Tibial nerve (tissue), 4 donors: ENCODE measurements around the gene SRSF3.

Experiments used
- EP300 ChIP-seq, 2 donors: sonication (generic); formaldehyde crosslinking; IDR thresholded peaks; one replicate each; pipeline ENCODE4 v1.6.1; 2017; ENCODE audit warnings: antibody characterized with exemption in 2 of 2, mild to moderate bottlenecking in 1 of 2
- POLR2A ChIP-seq, 2 donors: fragments of 450-650 bp; IDR thresholded peaks; one replicate each; pipeline ENCODE4 v1.6.1; 2017; ENCODE audit warnings: antibody characterized with exemption in 2 of 2, mild to moderate bottlenecking in 2 of 2, moderate library complexity in 2 of 2
- TF ChIP-seq, protein P1 (sequence below), 5 experiments: fragments of 200-600 bp in 3 of 5; fragments of 450-650 bp in 2 of 5; sonication (generic) in 3 of 5; IDR thresholded peaks; one replicate each; pipeline ENCODE4 v1.5.1; 2016 to 2019; ENCODE audit warnings: antibody characterized with exemption in 5 of 5, mild to moderate bottlenecking in 3 of 5, moderate library complexity in 2 of 5

DNA sequence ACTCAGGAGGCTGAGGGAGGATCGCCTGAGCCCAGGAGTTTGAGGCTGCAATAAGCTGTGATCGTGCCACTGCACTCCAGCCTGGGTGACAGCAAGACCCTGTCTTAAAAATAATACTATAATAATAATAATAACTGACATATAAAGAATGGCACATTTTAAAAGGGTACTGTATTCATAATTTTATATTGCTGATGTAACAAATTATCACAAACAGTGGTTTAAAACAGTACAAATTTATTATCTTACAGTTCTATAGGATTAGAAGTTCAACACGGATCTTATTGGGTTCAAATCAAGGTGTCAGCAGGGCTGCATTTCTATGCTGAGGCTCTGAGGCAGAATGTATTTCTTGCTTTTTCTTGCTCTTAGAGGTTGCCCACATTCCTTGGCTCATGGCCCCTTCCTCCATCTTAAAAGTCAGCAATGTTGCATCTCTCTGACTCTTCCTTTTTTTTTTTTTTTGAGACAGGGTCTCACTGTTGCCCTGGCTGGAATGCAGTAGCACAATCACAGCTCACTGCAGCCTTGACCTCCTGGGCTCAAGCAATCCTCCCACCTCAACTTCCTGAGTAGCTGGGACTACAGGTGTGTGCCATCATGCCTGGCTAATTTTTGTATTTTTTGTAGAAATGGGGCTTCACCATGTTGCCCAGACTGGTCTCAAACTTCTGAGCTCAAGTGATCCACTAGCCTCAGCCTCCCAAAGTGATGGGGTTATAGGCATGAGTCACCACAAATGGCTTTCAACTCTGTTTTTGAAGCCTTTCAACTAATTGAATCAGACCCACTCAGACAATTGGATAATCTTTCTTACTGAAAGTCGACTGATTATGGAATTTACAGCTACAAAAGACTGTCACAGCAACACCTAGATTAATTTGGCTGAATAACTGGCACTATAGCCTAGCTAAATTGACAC is 22.8 kb upstream of the SRSF3 start:
- TF ChIP-seq, protein P1, sequence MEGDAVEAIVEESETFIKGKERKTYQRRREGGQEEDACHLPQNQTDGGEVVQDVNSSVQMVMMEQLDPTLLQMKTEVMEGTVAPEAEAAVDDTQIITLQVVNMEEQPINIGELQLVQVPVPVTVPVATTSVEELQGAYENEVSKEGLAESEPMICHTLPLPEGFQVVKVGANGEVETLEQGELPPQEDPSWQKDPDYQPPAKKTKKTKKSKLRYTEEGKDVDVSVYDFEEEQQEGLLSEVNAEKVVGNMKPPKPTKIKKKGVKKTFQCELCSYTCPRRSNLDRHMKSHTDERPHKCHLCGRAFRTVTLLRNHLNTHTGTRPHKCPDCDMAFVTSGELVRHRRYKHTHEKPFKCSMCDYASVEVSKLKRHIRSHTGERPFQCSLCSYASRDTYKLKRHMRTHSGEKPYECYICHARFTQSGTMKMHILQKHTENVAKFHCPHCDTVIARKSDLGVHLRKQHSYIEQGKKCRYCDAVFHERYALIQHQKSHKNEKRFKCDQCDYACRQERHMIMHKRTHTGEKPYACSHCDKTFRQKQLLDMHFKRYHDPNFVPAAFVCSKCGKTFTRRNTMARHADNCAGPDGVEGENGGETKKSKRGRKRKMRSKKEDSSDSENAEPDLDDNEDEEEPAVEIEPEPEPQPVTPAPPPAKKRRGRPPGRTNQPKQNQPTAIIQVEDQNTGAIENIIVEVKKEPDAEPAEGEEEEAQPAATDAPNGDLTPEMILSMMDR (IDR thresholded peaks at IDR 0.05): no peak
- TF ChIP-seq POLR2A (IDR thresholded peaks at IDR 0.05) (no peak), EP300 (IDR thresholded peaks at IDR 0.05) (no peak)
